ENCODE data around the gene ENOX1. TPM values are rescaled to one million over a fixed set of nuclear protein-coding genes. Genes with fewer than 3 reads are reported as not detected.

The ENOX1 gene
- total RNA-seq, 1 experiment from 2014 or later = 1.5 TPM

DNA sequence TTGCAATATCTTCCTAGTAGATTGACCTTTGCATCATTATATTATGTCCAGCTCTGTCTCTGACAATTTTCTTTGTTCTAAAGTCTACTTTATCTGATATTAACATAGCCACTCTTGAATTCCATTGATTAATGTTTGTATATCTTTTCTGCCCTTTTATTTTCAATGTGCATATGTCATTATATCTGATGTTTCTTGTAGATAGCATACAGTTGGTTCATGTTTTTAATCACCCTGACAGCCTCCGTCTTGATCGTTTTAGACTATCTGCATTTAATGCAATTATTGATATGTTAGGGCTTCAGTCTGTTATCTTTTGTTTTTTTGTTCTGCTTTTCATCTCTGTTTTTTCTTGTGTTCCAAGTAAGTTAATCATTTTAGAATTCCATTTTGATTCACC lies 159.8 kb downstream of the ENOX1 start:
- Mint-ChIP-seq H3K27ac (ENCODE audit: unreplicated experiment) (no peak overlapping the region), H3K27me3 (ENCODE audit: unreplicated experiment) (no peaks in the 10 kb centered on the region), H3K4me3 (ENCODE audit: low read depth, unreplicated experiment) (no peak overlapping the region), H3K4me1 (ENCODE audit: low read depth, unreplicated experiment) (no peaks in the 10 kb centered on the region), H3K36me3 (ENCODE audit: insufficient read depth, unreplicated experiment) (no peaks in the 10 kb centered on the region), H3K9me3 (ENCODE audit: low read depth, unreplicated experiment) (peaks cover 1% of the 10 kb centered on the region)
- no TSS peak for BruUV-seq (replicated peaks)
- no peak for TF ChIP-seq CTCF (IDR thresholded peaks at IDR 0.05; ENCODE audit: unreplicated experiment)
- CTCF ChIA-PET = no interaction called here
- DNase-seq = no peak
- intact Hi-C loops (cut with micrococcal nuclease; ENCODE audit: unreplicated experiment) = no loop called here

DNA sequence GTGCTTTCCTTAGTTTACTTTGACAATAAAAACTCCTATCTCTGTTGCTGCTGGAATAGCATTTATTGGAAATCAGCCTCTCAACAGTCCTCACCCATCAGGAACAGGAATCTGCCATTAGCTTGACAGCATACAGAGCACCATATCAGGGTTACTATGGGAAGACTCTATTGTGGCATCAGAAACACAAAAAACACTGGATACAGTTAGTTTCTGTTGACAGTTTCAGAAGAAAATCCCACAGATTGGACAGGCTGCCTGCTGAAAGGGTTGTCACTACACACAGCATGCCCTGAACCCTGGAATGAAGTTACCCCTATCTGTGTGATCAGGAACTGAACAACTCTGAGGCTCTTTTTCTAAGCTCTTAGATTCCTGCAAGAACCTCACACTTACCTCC lies 172.7 kb downstream of the ENOX1 start:
- no peaks in the 10 kb centered on the region for H3K36me3 Mint-ChIP-seq (ENCODE audit: insufficient read depth, unreplicated experiment)

DNA sequence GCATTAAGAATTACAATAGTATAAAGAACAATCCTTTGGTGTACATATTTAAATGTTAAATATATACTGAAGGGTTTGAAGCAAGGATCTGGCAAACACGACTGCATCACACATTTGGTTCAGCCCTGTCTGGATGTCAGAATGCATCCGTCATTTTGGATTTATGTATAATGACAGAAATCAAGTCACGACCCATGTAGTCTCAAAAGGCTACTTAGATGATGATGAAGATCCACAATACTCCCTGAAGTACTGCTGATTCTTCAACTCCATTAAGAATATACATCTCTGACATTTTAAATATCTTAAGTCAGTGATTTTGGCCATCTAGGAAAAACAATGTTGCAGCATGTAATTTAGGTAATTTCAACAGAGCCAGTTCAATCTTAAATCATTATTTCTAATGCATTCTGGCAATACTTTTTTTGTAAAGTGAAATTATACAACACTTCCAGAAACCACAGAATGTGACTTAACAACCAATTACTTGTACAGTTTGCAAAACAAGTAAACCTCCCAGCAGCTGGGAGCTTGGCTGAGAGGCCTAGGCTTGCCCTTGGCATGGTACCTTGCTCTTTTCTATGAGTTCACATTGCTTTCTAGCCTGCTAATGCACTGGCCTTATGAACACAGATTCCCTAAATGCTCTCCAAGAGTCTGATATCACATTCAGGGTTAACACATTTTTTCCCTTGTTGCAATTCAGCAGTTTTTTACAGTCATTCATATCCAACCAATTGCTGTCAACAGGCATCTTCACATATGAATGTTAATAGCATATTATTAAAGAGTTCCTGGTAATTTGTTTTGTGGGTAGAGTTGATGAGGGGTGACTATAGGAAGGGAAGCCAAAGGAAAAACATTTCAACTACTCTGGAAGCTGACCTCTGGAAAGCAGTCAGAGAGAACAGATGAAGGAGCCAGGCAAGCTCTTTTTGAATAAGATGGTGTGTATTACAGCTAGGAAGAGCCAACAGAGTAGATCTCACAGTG lies 175.2 kb downstream of the ENOX1 start:
- Mint-ChIP-seq H3K36me3 (ENCODE audit: insufficient read depth, unreplicated experiment) (no peaks in the 10 kb centered on the region), H3K9me3 (ENCODE audit: low read depth, unreplicated experiment) (no peaks in the 10 kb centered on the region), H3K27ac (ENCODE audit: unreplicated experiment) (no peak overlapping the region), H3K4me3 (ENCODE audit: low read depth, unreplicated experiment) (no peak overlapping the region), H3K4me1 (ENCODE audit: low read depth, unreplicated experiment) (no peaks in the 10 kb centered on the region), H3K27me3 (ENCODE audit: unreplicated experiment) (no peaks in the 10 kb centered on the region)
- no peak for TF ChIP-seq CTCF (IDR thresholded peaks at IDR 0.05; ENCODE audit: unreplicated experiment)
- DNase-seq = no peak
- CTCF ChIA-PET = no interaction called here
- BruUV-seq (replicated peaks) = no TSS peak
- intact Hi-C loops (cut with micrococcal nuclease; ENCODE audit: unreplicated experiment) = no loop called here

More for the DNA sequence above, 172.7 kb downstream of the ENOX1 start:
- CTCF ChIA-PET = no interaction called here
- TF ChIP-seq CTCF (IDR thresholded peaks at IDR 0.05; ENCODE audit: unreplicated experiment) = no peak
- DNase-seq = no peak
- H3K9me3 Mint-ChIP-seq (ENCODE audit: low read depth, unreplicated experiment) = no peaks in the 10 kb centered on the region
- no peak overlapping the region for H3K27ac Mint-ChIP-seq (ENCODE audit: unreplicated experiment)
- no peaks in the 10 kb centered on the region for H3K4me1 Mint-ChIP-seq (ENCODE audit: low read depth, unreplicated experiment)
- intact Hi-C loops (cut with micrococcal nuclease; ENCODE audit: unreplicated experiment) = no loop called here
- BruUV-seq (replicated peaks) = no TSS peak
- H3K27me3 Mint-ChIP-seq (ENCODE audit: unreplicated experiment) = no peaks in the 10 kb centered on the region
- no peak overlapping the region for H3K4me3 Mint-ChIP-seq (ENCODE audit: low read depth, unreplicated experiment)

DNA sequence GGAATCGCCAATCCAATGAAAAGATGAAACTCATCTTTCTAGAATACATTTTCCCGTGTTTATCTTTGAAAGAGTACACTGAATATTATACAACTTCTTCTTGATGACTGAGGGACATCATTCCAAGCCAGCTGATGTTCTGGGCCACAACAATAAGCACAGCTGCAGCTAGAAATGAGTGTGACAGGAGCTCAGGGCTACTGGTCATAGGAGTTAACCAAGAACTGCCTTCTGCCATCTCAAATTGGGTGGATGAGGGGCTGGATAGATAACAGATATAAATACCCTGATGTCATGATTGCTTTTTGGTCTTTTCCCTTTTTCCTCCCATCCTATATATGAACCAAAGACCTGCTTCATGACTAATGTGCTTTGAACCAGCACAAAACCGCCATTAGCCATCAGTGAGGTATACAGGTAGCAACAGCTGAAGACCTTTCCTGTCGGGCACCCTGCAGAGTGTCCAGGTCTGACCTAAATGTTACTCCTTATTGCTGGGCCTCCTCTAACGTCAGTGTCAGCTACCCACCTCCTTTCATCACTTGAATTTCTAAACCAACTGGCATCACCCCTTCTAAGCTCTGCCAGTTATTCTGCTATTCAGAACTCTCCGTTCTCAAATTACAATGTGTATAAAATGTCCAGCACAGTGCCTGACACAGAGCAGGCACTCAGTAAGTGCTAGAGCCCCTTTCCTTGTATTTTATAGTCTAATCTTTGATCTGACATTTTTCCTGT lies 178.2 kb downstream of the ENOX1 start:
- intact Hi-C loops (cut with micrococcal nuclease; ENCODE audit: unreplicated experiment) = no loop called here
- no peak for TF ChIP-seq CTCF (IDR thresholded peaks at IDR 0.05; ENCODE audit: unreplicated experiment)
- Mint-ChIP-seq H3K36me3 (ENCODE audit: insufficient read depth, unreplicated experiment) (no peaks in the 10 kb centered on the region), H3K9me3 (ENCODE audit: low read depth, unreplicated experiment) (no peaks in the 10 kb centered on the region), H3K27me3 (ENCODE audit: unreplicated experiment) (no peaks in the 10 kb centered on the region), H3K4me3 (ENCODE audit: low read depth, unreplicated experiment) (no peak overlapping the region), H3K4me1 (ENCODE audit: low read depth, unreplicated experiment) (no peaks in the 10 kb centered on the region), H3K27ac (ENCODE audit: unreplicated experiment) (no peak overlapping the region)
- CTCF ChIA-PET = no interaction called here
- no peak for DNase-seq
- no TSS peak for BruUV-seq (replicated peaks)
